GM19240 (cell line): Measurements from ENCODE around the gene MUC5B.
"Not testable (repeated sequence)": the region's sequence is repeated elsewhere in the genome, so short reads cannot be mapped to it uniquely, and the experiment has no call there.

ENCODE experiments used
- DNase-seq: peaks from one replicate; pipeline ENCODE4 v3.0.0; 2011; ENCODE audit warnings: low spot score; ENCODE audit not compliant: insufficient read length

MUC5B gene

DNA sequence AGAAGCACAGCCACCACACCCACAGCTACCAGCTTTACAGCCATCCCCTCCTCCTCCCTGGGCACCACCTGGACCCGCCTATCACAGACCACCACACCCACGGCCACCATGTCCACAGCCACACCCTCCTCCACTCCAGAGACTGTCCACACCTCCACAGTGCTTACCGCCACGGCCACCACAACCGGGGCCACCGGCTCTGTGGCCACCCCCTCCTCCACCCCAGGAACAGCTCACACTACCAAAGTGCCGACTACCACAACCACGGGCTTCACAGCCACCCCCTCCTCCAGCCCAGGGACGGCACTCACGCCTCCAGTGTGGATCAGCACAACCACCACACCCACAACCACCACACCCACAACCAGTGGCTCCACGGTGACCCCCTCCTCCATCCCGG is 27.5 kb downstream of the MUC5B start:
- not testable (repeated sequence) for DNase-seq

GRCh38 chr11:1251236-1251770 is 28.4 kb downstream of the MUC5B start:
- no peak for DNase-seq

GRCh38 chr11:1252371-1253102 is 29.7 kb downstream of the MUC5B start:
- no peak for DNase-seq

- DNase-seq = no peak
These were observed 30.2 kb downstream of the MUC5B start for GRCh38 chr11:1253103-1253485.

- no peak for DNase-seq
These were observed 31.3 kb downstream of the MUC5B start for GRCh38 chr11:1254086-1254648.

- no peak for DNase-seq
These were observed 31.9 kb downstream of the MUC5B start for GRCh38 chr11:1254733-1255132.

DNA sequence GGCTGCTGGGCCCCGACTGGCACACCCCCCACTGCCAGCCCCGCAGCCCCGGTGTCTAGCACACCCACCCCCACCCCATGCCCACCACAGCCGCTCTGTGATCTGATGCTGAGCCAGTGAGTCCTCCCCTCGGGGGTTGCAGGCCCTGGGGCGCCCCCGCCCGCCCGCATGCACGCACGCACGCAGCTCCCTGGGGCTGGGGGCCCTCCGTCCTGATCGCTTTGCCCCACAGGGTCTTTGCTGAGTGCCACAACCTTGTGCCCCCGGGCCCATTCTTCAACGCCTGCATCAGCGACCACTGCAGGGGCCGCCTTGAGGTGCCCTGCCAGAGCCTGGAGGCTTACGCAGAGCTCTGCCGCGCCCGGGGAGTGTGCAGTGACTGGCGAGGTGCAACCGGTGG is 32.3 kb downstream of the MUC5B start:
- DNase-seq = no peak

DNA sequence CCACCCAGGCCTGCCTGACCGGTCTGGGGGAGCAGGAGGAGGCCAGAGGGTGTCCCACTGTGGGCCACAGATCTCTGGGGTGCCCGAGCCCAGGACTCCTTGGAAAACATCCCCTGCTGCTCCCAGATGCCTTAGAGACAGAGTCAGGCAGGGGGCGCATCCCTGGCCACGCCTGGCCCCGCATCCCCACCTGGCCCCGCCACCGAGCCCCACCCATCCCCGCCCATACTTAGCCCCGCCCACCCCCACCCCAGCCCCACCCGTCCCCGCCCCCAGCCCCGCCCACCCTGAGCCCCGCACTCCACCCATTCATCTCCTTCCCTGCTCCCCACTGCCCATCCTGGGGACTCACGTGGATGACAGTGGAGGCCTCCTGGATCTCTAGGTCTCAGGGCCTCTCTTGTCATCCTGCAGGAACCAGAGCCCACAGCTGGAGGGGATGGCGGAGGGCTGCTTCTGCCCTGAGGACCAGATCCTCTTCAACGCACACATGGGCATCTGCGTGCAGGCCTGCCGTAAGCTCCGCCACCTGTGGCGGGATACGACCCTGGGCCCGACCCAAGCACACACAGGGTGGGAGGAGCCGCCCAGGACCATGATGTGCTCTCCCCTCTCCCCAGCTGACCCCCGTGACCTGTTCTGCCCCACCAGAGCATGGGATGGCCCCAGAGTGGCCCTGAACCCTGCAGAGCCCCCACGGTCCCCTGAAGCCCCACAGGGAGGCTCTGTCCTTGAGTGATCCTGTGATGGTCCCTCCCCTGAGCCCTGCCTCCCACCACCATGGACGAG is 33.6 kb downstream of the MUC5B start:
- no peak for DNase-seq

DNA sequence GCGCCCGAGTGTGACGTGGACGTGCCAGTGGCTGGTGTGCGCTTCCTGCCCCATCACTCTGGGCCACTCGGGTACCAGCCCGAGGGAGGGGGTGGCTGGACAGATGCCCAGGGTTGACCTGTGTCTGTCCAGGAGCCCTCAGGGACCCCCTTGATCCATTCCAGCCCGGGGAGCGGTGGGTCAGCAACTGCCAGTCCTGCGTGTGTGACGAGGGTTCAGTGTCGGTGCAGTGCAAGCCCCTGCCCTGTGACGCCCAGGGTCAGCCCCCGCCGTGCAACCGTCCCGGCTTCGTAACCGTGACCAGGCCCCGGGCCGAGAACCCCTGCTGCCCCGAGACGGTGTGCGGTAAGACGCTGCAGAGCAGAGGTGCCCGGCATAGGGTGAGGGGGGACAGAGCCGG is 34.5 kb downstream of the MUC5B start:
- DNase-seq = no peak

DNA sequence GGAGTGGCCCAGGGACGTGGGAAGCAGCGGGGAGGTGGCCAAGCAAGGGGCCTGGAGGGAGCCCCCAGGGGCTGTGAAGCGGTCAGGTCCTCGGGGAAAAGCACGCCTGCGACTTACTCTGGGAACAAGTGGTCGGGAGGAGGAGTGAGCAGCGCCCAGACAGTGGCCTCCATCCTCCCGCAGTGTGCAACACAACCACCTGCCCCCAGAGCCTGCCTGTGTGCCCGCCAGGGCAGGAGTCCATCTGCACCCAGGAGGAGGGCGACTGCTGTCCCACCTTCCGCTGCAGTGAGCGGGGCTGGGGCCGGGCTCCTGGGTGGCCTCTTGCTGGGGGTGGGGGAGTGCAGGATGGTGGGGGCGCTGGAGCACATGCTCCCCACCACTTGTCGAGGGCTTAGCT is 35.0 kb downstream of the MUC5B start:
- no peak for DNase-seq

GRCh38 chr11:1258401-1259075 is 35.7 kb downstream of the MUC5B start:
- DNase-seq = no peak

DNA sequence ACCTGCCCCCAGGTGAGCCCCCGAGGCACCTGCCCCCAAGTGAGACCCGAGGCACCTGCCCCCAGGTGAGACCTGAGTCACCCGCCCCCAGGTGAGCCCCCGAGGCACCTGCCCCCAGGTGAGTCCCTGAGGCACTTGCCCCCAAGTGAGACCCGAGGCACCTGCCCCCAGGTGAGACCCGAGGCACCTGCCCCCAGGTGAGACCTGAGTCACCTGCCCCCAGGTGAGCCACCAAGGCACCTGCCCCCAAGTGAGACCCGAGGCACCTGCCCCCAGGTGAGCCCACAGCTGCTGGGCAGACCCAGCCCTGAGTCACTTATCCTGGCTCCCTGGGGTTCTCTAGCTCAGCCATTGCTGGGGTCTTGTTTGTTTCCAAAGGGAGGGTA is 36.2 kb downstream of the MUC5B start:
- no peak for DNase-seq

DNA sequence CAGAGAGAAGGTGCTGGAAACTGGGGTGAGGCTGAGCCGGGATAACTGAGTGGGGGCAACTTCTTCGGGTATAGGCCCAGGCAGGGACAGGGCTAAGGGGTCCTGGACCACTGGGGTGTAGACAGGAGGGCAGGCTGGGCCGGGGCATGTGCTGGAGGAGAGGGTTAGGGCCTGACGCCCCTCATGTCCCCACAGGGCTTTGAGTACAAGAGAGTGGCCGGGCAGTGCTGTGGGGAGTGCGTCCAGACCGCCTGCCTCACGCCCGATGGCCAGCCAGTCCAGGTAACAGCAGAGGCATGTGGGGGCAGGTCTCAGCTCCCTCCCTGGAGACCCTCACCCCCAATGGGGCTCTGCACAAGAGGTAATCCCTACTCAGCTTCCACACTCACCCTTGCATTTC is 36.7 kb downstream of the MUC5B start:
- DNase-seq = no peak

GRCh38 chr11:1260023-1260501 is 37.2 kb downstream of the MUC5B start:
- no peak for DNase-seq

DNA sequence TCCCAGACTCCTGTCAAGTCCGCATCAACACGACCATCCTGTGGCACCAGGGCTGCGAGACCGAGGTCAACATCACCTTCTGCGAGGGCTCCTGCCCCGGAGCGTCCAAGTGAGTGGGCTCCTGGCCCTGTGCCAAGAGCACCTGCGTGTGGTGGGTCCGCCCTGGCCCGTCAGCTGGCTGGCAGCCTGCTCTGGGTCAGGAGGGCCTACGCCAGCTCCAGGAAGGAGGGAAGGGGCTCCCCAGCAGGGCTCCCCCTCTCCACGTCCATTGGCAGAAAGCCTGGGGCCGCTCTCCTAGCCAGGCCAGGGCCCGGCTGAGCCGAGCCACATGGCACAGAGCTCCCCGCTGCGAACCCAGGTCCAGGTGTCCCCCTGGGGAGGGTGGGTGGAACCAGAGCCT is 37.8 kb downstream of the MUC5B start:
- DNase-seq = no peak

GRCh38 chr11:1261241-1262071 is 38.6 kb downstream of the MUC5B start:
- DNase-seq = no peak

- DNase-seq = peak; percentile 43
These were observed 39.5 kb downstream of the MUC5B start for GRCh38 chr11:1262172-1263006.

DNA sequence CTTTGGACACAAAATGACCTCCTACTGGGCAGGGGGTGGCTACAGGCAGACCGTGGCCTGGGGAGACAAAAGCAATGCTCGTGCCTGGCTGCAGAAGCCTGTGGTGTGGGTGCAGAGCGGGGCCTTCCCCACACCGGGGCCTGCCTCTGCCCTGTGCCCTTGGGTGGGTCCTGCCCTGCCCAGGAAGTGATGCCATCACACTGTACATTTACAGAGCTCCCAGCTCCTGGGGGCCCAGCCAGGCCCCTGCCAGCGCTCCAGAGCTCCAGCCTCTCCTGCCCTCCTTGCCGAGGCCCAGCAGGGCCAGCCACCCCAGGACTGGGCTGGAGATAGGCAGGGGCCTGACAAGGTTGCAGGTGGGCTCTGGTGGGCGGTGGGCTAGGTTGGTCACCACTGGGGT is 40.1 kb downstream of the MUC5B start:
- DNase-seq = no peak

- not testable (repeated sequence) for DNase-seq
These were observed 41.6 kb downstream of the MUC5B start for GRCh38 chr11:1264444-1264843.

DNA sequence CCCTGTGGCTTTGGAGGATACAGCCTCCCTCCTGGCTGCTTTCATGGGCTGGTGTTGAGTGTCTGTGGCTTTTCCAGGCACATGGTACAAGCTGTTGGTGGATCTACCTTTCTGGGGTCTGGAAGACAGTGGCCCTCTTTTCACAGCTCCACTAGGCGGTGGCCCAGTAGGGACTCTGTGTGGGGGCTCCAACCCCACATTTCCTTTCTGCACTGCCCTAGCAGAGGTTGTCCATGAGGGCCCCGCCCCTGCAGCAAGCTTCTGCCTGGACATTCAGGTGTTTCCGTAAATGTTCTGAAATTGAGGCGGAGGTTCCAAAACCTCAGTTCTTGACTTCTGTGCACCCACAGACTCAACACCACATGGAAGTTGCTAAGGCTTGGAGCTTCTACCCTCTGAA is 42.6 kb downstream of the MUC5B start:
- not testable (repeated sequence) for DNase-seq
